Subcutaneous adipose tissue (tissue), 4 donors: ENCODE results near the gene CDH23. TPM values are rescaled to one million over a fixed set of nuclear protein-coding genes. Genes with fewer than 3 reads are reported as not detected.

Experiments
- total RNA-seq, 4 donors: library from RNA; depleted of rRNA; stranded (reverse); fragments of >200 nt; gene quantifications; one replicate each; pipeline ENCODE4 v1.1.0, GENCODE V29; 2016
- TF ChIP-seq, protein P1 (sequence below): fragments of 450-650 bp; IDR thresholded peaks from one replicate; pipeline ENCODE4 v1.5.1; 2016; ENCODE audit warnings: low read depth, mild to moderate bottlenecking, control low read depth, antibody characterized with exemption, moderate library complexity

CDH23 gene
- total RNA-seq, 4 donors from 2014 or later, result 14.3 to 74.8 (median 24.1) TPM

DNA sequence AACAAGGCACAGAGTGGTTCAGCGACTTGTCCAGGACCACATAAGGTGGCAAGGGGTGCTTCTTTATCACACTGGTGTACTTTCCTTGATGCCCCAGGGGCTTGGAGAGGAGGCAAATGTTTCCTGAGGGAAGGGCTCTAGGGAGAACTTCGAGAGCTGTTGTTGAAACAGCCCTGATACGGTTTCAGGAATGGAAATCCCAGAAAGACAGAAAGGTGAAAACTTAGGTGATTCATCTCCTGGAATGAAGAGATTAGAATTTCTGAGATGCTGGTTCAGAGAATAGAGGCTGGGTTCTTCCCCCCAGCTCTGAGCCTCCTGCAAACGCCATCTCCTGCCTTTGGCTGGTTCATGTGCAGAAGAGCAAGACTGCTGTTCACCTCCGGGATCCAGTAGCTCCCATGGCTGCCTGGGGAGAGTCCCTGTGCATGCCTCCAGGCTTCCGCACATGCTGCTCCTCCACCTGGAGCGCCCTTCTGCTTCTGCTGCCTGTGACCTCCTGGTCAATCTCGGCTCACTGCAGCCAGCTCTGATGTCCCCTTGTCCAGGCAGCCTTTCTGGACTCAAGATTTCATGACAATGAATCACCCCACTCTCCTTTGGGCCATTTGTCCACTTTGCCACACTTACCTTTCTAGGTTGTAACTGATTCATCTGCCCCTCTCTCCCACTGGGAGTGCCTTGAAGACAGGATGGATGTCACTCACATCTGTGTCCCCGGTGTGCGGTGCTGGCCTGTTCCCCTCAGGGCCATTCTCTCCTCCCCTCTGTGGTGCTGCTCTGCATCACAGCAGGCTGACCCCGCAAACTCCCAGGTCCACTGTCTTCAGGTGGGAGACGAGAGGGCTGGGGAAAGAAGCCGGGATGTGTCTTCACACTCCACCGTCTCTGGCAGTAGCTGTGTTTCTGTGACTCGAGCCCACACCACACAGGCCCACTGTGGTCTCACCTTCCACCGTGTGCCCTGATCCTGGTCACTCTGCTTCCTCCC is 3.6 kb upstream of the CDH23 start:
- TF ChIP-seq, protein P1, sequence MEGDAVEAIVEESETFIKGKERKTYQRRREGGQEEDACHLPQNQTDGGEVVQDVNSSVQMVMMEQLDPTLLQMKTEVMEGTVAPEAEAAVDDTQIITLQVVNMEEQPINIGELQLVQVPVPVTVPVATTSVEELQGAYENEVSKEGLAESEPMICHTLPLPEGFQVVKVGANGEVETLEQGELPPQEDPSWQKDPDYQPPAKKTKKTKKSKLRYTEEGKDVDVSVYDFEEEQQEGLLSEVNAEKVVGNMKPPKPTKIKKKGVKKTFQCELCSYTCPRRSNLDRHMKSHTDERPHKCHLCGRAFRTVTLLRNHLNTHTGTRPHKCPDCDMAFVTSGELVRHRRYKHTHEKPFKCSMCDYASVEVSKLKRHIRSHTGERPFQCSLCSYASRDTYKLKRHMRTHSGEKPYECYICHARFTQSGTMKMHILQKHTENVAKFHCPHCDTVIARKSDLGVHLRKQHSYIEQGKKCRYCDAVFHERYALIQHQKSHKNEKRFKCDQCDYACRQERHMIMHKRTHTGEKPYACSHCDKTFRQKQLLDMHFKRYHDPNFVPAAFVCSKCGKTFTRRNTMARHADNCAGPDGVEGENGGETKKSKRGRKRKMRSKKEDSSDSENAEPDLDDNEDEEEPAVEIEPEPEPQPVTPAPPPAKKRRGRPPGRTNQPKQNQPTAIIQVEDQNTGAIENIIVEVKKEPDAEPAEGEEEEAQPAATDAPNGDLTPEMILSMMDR, result no peak

GRCh38 chr10:71393841-71394475 is 2.8 kb upstream of the CDH23 start:
- TF ChIP-seq, protein P1, result no peak

DNA sequence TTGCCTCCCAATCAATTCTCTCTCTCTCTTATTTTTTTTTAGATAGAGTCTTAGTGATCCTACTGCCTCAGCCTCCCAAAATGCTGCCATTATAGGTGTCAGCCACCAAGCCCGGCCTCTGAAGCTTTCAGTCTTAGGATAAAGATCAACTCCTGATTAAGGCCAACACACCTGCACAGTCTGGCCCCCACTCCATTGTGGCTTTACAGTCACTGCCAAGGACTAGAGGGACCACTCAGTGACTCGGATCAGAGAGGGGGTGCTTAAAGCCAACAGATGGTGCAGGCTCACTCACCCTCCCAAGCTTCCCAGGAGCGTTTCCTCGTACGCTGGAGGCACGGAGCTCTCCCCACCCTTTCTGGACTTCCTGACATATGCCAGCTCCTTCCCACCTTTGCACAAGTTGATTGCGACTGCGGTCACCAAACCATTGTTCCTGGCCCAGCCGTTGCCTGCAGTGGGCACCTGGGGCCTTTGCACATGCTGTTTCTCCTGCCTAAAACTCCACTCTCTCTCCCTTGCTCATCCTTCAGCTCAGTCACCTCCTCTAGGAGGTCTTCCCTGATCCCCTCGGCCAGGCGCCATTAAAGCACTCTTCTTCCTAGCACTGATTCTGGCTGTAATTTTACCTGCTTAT is 1.7 kb upstream of the CDH23 start:
- TF ChIP-seq, protein P1, result no peak

- TF ChIP-seq, protein P1, result no peak
Measured at GRCh38 chr10:71395621-71396020, 1.1 kb upstream of the CDH23 start.

GRCh38 chr10:71396084-71396710 is 523 bp upstream of the CDH23 start:
- TF ChIP-seq, protein P1, result no peak

DNA sequence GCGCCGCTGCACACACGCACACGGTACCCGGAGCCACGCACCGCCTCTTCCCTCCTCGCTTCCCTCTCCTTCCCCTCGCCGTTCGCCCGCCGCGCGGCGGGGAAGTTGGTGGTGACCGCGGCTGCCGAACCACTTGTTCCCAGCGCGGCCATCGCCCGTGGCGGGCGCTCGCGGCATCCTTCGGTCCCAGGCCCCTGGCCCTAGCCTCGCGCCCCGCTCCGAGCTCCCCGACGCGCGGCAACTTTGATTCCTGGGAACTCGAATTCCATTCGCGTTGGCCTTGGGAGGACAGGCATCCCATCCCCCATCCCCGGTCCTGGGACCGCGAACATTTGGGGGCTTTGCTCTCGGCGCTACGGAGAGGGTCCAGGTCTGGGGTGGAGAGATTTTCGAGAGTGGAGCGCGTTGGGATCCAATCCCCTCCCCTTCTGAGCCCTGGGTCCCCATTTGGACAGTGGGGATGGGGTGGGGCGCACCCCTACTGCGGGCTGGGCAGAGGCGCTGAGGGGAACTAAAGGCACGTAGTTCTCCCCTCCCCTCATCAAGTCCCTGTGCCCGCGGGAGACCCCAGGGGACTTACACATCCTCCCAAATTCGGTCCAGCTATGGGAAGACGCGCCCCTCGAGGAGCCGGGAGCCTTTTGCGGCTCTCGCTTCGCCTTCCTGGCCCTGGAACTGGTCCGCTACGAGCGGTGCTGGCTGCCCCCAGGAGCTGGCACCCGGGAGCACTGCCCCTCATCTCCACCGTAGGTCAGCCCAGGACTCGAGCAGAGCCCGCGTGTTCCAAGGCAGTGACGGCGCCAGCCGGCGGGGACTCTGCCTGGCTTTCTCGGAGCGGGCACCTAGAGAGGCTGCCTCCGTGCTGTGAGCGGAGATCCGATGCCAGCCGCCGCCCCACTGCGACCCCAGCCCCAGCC is 834 bp downstream of the CDH23 start:
- TF ChIP-seq, protein P1, result no peak
